ENCODE results near the gene HTATSF1. TPM values are rescaled to one million over a fixed set of nuclear protein-coding genes. Genes with fewer than 3 reads are reported as not detected.

Gene HTATSF1
- total and polyA plus RNA-seq, 4 donors: 22.0 to 54.1 (median 25.4) TPM

DNA sequence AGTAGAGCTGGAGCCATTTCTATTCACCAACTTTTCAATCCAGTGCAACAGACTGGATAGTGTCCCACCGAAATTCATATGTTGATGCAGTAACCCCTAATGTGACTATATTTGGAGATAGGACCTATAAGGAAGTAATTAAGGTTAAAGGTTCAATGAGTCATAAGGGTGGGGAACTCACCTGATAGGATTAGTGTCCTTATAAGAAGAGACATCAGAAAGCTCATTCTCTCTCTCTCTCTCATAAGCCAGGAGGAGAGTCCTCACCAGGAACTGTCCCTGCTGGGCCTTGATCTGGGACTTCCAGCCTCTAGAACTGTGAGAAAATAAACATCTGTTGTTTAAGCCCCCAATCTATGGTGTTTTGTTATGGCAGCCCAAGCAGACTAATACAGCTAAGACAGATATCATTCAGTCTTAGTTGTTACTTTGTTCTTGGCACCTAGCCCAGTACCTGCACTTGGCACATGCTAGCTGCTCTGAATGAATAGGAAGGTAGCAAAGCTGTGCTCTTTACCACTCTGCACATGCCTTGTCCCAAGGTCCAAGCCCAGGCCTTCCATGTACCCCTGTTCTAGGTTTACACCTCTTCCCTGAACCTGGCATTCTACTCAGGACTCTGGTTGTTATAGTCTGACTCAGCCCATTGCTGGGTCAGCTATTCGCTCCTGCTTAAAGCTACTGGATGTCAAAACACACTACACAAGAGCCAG lies 28.8 kb upstream of the HTATSF1 start:
- Histone ChIP-seq H3K27me3 (ENCODE audit: control insufficient read depth in 3 of 3, insufficient read depth in 3 of 3, low read length in 2 of 3) (peaks cover 0 to 20% (median 9%) of the 10 kb centered on the region in 3 donors), H3K27ac (ENCODE audit: low read depth in 1 of 2, low read length in 1 of 2) (no peak overlapping the region), H3K9me3 (ENCODE audit: control insufficient read depth in 4 of 4, insufficient read depth in 3 of 4, low read length in 3 of 4) (peaks cover 0 to 2% (median 0%) of the 10 kb centered on the region in 4 donors), H3K4me1 (ENCODE audit: control insufficient read depth in 5 of 5, insufficient read depth in 5 of 5, low read length in 5 of 5) (no peaks in the 10 kb centered on the region), H3K4me3 (no peak overlapping the region), H3K36me3 (ENCODE audit: control insufficient read depth in 4 of 4, insufficient read depth in 4 of 4, low read length in 4 of 4) (no peaks in the 10 kb centered on the region), H3K9ac (ENCODE audit: insufficient read depth in 1 of 2, low read length in 2 of 2) (no peak overlapping the region)
- DNase-seq: peak in 1 of 3 donors; percentile 10
- WGBS, 2 donors: 78 to 97% methylated on average over 2 of the region's 2 CpGs
- TF ChIP-seq, protein P1, sequence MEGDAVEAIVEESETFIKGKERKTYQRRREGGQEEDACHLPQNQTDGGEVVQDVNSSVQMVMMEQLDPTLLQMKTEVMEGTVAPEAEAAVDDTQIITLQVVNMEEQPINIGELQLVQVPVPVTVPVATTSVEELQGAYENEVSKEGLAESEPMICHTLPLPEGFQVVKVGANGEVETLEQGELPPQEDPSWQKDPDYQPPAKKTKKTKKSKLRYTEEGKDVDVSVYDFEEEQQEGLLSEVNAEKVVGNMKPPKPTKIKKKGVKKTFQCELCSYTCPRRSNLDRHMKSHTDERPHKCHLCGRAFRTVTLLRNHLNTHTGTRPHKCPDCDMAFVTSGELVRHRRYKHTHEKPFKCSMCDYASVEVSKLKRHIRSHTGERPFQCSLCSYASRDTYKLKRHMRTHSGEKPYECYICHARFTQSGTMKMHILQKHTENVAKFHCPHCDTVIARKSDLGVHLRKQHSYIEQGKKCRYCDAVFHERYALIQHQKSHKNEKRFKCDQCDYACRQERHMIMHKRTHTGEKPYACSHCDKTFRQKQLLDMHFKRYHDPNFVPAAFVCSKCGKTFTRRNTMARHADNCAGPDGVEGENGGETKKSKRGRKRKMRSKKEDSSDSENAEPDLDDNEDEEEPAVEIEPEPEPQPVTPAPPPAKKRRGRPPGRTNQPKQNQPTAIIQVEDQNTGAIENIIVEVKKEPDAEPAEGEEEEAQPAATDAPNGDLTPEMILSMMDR (IDR thresholded peaks at IDR 0.05; ENCODE audit: control extremely low read depth, extremely low read depth): no peak
- no peak for ATAC-seq (ENCODE audit: insufficient read depth, low FRiP score)

DNA sequence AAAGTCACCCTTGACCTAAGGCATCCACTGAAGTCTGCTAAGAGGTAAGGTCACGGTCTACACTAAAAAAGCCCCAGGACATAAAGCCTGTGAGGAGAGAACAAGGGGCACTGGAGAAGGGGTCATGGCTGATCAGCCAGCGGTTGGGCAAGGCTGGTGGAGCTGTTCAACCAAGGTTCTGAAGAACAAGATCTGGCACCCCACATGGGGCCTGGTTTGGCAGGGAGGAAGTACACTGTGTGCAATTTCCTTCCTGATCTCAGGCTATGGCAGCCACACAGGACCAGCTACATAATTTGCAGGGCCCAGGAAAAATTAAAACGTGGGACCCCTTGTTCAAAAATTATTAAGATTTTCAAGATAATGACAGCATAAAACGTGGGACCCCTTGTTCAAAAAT lies 23.7 kb upstream of the HTATSF1 start:
- no peaks in the 10 kb centered on the region for H3K9me3 ChIP-seq (ENCODE audit: control insufficient read depth in 4 of 4, insufficient read depth in 3 of 4, low read length in 3 of 4)
- 51 to 64% methylated on average over 4 of the region's 4 CpGs for whole genome bisulfite sequencing, 2 donors
- peaks cover 0 to 5% (median 0%) of the 10 kb centered on the region in 5 donors for H3K4me1 ChIP-seq (ENCODE audit: control insufficient read depth in 5 of 5, insufficient read depth in 5 of 5, low read length in 5 of 5)
- H3K27ac ChIP-seq (ENCODE audit: low read depth in 1 of 2, low read length in 1 of 2): no peak overlapping the region
- TF ChIP-seq, protein P1 (IDR thresholded peaks at IDR 0.05; ENCODE audit: control extremely low read depth, extremely low read depth): no peak
- no peak for ATAC-seq (ENCODE audit: insufficient read depth, low FRiP score)
- H3K36me3 ChIP-seq (ENCODE audit: control insufficient read depth in 4 of 4, insufficient read depth in 4 of 4, low read length in 4 of 4): no peaks in the 10 kb centered on the region
- H3K9ac ChIP-seq (ENCODE audit: insufficient read depth in 1 of 2, low read length in 2 of 2): no peak overlapping the region
- H3K4me3 ChIP-seq: no peak overlapping the region
- peaks cover 0 to 9% (median 2%) of the 10 kb centered on the region in 3 donors for H3K27me3 ChIP-seq (ENCODE audit: control insufficient read depth in 3 of 3, insufficient read depth in 3 of 3, low read length in 2 of 3)
- DNase-seq: no peak

DNA sequence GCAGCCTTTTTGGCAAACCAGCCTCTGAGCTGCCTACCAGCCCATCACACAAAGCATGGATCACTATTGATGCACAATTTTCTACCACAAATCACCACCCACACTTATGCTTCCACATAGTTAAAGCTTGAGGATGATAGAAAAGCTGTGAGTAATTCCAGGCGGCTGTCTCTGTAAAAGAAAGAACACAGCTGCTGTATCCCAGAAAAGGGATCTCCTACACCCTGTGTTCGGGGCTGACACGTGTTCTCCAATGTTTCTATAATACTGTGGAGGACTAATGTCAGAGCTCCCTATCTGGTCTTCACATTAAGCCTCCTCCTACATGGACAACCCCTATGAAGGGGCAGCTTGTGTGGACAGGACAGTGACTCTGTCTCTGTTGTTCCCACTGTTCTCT lies 22.2 kb upstream of the HTATSF1 start:
- no peaks in the 10 kb centered on the region for H3K36me3 ChIP-seq (ENCODE audit: control insufficient read depth in 4 of 4, insufficient read depth in 4 of 4, low read length in 4 of 4)
- TF ChIP-seq, protein P1 (IDR thresholded peaks at IDR 0.05; ENCODE audit: control extremely low read depth, extremely low read depth): no peak
- DNase-seq (peak in 2 of 3 donors; percentile 19 to 33), ATAC-seq (ENCODE audit: insufficient read depth, low FRiP score) (no peak)
- no peak overlapping the region for H3K27ac ChIP-seq (ENCODE audit: low read depth in 1 of 2, low read length in 1 of 2)
- H3K27me3 ChIP-seq (ENCODE audit: control insufficient read depth in 3 of 3, insufficient read depth in 3 of 3, low read length in 2 of 3): peaks cover 0 to 9% (median 2%) of the 10 kb centered on the region in 3 donors
- no peaks in the 10 kb centered on the region for H3K9me3 ChIP-seq (ENCODE audit: control insufficient read depth in 4 of 4, insufficient read depth in 3 of 4, low read length in 3 of 4)
- 53 to 94% methylated on average over 3 of the region's 3 CpGs for WGBS, 2 donors
- no peak overlapping the region for H3K4me3 ChIP-seq
- H3K9ac ChIP-seq (ENCODE audit: insufficient read depth in 1 of 2, low read length in 2 of 2): no peak overlapping the region
- H3K4me1 ChIP-seq (ENCODE audit: control insufficient read depth in 5 of 5, insufficient read depth in 5 of 5, low read length in 5 of 5): peaks cover 0 to 5% (median 0%) of the 10 kb centered on the region in 5 donors
